Left cardiac atrium (tissue), 4 donors: Measurements from ENCODE around the gene PPP2R1A. TPM values are rescaled to one million over a fixed set of nuclear protein-coding genes. Genes with fewer than 3 reads are reported as not detected.
"Not testable (repeated sequence)": the region's sequence is repeated elsewhere in the genome, so short reads cannot be mapped to it uniquely, and the experiment has no call there.

ENCODE experiments used
- ATAC-seq, 2 donors: fragments of 200-7000 bp; cut with Tn5 transposase; one replicate each; pipeline ENCODE4 v1.9.1; 2020; ENCODE audit warnings: mild to moderate bottlenecking in 2 of 2, moderate library complexity in 2 of 2
- DNase-seq: peaks from one replicate; pipeline ENCODE4 v3.0.0-alpha.2; 2020
- intact Hi-C, 2 donors: fragments of 100-400 bp; cut with DNase I; formaldehyde crosslinking; loops; one replicate each; pipeline versions ENCODE4 v1.14.1 to v1.15.1; 2022 to 2023
- total RNA-seq, 2 donors: library from RNA; stranded (reverse); fragmentation: NEBNext Ultra II Directional; extraction: Animal tissue kit (Norgen Biotek cat#: 25700); gene quantifications; one replicate each; pipeline ENCODE4 v1.2.1, GENCODE V29; 2021
- donor health status: DM: no; HTN: yes; CAD: no.
- donor health status: DM: no; HTN: yes; CAD: no; lungs with severe emphysema.
- donor health status: DM: yes; HTN: yes; CAD: no.
- donor health status: Dilated cardiomyopathy.

Gene PPP2R1A
- total RNA-seq, 2 donors from 2014 or later = 276 to 389 TPM

GRCh38 chr19:52230685-52231084, 40.8 kb downstream of the PPP2R1A start:
- intact Hi-C loops = no loop called here
- no peak for ATAC-seq
- no peak for DNase-seq

DNA sequence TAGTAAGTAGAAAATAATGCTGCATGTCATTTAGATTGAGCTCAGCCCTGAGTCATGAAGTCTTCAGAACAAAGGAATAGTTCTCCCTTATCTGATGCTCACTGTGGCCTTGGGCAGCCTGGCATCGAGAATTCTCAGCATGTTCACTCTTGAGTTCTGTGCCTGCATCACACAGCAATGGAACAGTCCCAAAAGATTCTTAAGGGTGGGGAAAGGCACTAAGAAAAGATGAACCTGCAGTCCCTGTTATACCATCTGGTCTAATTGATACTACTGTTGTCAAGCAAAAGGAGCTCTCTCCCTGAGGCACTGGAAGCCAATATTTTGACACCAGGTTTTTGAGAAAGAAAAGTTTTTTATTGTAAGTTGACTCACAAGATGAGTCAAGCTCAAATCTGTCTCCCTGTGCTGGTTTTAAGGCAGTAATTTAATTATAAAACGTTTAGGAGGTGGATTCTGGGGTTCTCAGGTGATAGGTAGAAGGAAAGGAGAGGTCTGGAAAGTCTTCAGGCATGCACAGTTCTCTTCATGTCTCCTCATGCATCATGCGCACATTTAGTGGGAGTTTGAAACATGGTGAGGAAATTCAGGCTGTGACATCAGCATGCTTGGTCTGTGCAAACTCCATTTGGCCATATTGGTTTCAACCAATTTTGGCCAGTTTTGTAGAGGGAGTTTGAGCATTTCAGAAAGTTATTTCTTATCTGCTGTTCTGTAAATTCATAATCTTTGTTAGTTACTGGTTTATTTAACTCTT, 41.5 kb downstream of the PPP2R1A start:
- intact Hi-C loops = no loop called here
- DNase-seq (no peak), ATAC-seq (no peak)

- DNase-seq (no peak), ATAC-seq (no peak)
- intact Hi-C loops = no loop called here
Observed at GRCh38 chr19:52234406-52234805, 44.6 kb downstream of the PPP2R1A start.

GRCh38 chr19:52237197-52237596, 47.3 kb downstream of the PPP2R1A start:
- intact Hi-C loops = loop anchor here (1.0 to 5.0 kb wide), 2 partner anchors 98 to 100 kb away; partner anchors contain the start of gene ZNF616 (in 2 of the 2)
- ATAC-seq (no peak), DNase-seq (no peak)

DNA sequence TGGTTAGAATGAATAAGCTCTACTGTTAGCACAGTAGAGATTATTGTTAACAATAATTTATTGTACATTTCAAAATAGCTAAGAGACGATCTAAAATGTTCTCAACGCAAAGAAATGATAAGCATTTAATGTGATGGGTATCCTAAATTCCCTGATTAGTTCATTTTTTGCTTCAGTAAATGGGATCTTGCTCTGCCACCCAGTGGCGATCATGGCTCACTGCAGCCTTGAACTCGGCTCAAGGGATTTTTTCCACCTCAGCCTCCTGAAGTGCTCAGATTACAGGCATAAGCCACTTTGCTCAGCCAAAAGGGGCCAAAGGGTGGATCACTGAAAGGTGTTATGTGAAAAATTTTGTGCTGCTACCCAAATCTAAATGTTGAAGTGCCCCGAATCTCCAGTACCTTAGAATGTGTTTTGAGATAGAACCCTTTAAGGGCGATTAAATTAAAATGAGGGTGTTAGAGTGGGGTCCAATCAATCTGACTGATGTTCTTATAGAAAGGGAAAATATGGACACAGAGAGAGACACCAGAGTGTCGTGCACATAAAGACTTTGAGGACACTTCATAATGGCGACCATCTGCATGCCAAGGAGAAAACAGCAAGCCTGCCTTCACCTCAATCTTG, 48.0 kb downstream of the PPP2R1A start:
- intact Hi-C loops = loop anchor here (1.0 to 5.0 kb wide), 2 partner anchors 99 to 101 kb away; partner anchors contain the start of gene ZNF616 (in 2 of the 2)
- DNase-seq = no peak
- peak; percentile 65 to 72 for ATAC-seq

- ATAC-seq = no peak
Observed at GRCh38 chr19:52244021-52244420, 54.2 kb downstream of the PPP2R1A start.

DNA sequence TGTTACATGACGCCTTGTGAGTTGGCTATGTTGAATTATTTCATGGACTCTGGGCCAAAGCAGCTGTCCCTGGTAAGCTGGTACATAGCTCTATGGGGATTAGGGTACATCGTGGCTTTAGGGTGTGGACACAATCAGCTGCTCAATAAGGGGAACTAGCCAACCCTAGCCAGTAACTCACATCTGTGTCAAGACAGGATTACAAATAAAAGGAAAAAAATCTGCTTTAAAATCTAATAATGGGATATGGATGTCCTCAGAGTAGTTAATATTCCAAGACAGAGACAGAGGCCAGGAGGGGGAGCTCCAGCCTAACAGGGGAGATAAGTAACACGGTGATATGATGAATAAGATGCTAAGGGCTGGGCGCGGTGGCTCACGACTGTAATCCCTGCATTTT, 58.4 kb downstream of the PPP2R1A start:
- ATAC-seq (peak in 1 of 2 donors; percentile 74), DNase-seq (peak; percentile 60)
- intact Hi-C loops = loop anchor here in 1 of 2 donors (5.0 kb wide), 1 partner anchor 499 kb away; no protein-coding TSS in a partner anchor

More at GRCh38 chr19:52244021-52244420, 54.2 kb downstream of the PPP2R1A start:
- intact Hi-C loops = no loop called here
- no peak for DNase-seq

DNA sequence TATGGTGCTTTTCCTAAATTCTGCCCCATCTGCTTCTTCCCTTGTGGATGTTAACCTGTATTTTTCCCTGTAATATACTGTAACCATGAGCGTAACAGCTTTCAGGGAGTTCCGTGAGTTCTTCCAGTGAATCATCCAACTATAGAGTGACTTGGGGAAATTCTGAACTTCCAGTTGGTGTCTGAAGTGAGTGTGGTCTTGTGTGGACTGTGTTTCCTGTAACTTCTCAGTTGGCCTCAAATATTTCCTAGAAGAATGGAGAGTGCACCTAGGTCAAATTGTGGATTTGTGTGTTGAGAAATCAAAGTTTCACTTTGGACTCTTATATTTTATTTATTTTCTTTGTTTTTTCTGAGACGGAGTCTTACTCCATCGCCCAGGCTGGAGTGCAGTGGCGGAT, 68.6 kb downstream of the PPP2R1A start:
- no peak for DNase-seq
- intact Hi-C loops = loop anchor here in 1 of 2 donors (10.0 kb wide), 1 partner anchor 486 kb away; no protein-coding TSS in a partner anchor
- ATAC-seq = no peak

GRCh38 chr19:52265556-52265955, 75.7 kb downstream of the PPP2R1A start:
- intact Hi-C loops, DNase-seq, ATAC-seq: not testable (repeated sequence)

- DNase-seq = peak; percentile 98
- ATAC-seq = peak; percentile 100
- intact Hi-C loops = no loop called here
Observed at GRCh38 chr19:52269338-52270261, 79.7 kb downstream of the PPP2R1A start, which contains the start of gene ZNF766. ZNF766 (plus strand) TSS chr19:52269587; CDS start chr19:52269614, 27 bp downstream.

DNA sequence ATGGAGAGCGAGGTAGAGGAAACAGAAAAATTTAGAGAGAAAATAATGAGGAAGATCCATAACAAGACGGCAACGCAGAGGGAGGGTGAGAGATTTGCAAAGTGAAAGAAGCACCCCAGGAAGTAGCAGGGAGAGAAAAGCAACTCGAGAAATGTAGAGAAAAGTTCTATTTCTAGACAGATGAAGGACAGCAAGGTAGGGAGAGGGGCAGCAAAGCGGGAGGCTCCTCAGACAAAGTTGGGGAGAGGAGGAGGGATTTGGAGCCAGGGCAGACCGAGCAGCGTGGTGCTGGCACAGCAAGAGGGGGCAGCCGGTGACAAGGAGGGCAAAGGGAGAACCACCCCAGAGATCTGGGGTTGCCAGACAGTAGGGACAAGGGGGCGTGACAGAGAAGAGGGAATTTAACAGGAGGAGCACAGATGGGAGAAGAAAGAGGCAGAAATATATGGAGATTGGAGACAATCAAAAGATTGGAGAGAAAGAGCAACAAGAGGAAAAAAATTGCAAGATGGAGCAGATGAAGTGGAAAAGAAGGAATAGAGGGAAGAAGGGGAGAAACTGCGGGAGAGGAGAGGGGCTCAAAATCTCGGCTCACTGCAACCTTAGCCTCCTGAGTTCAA, 80.5 kb downstream of the PPP2R1A start:
- peak; percentile 27 for DNase-seq
- intact Hi-C loops = no loop called here
- peak; percentile 25 to 32 for ATAC-seq

DNA sequence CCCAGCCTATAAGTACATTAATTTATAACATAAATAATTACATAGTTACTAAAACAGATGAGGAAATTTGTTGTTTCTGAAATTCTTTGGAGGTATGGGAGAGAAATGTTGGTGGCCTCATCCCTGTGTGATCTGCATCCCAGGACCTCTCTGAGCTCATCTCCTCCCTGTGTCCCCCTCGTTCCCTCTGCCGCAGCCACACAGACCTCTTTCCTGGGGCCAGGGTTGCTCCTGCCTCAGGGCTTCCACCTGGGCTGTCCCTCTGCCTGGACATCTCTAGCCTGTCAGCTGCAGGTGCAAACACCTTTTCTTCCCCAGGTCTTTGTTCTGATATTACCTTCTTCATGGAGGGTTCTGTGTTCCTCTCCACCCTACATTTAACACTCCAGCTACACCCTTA, 83.4 kb downstream of the PPP2R1A start:
- intact Hi-C loops = no loop called here
- DNase-seq (no peak), ATAC-seq (no peak)

DNA sequence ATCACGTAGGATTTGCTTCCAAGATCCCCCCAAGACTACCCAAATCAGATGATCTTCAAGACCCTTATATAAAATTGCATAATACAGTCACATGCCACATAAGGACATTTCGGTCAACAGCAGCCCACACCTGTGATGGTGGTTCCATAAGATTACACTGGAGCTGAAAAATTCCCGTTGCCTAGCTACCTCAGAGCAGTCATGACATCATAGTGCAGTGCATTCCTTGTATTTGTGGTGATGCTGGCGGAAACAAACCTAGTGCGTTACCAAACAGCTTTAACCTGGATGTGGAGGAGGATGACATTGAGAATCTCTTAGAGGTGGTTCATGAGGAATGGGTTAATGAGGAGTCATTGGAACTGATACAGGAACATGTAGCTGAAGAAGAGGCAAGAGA, 84.3 kb downstream of the PPP2R1A start:
- no peak for DNase-seq
- intact Hi-C loops = no loop called here

DNA sequence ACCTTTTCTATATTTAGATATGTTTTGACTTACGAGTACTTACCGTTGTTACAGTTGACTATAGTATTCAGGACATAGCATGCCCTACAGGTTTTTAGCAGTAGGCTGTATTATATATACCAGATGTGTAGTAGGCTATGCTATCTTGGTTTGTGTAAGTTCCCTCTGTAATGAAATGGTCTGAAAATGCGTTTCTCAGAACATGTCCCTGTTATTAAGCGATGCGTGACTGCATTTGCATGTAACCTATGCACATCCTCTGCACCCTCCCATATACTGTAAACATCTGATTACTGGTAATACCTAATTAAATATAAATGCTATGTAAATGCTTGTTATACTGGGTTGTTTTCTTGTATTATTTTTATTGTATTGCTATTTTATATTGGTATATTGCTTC, 86.1 kb downstream of the PPP2R1A start:
- ATAC-seq = no peak
- intact Hi-C loops = no loop called here
- DNase-seq = no peak

More for the DNA sequence above, 84.3 kb downstream of the PPP2R1A start:
- ATAC-seq = no peak

GRCh38 chr19:52277471-52277870, 87.6 kb downstream of the PPP2R1A start:
- intact Hi-C loops = no loop called here
- ATAC-seq (no peak), DNase-seq (no peak)
